Right kidney (tissue), 1 donor: Measurements from ENCODE around the gene TMCC1.
"Not testable (repeated sequence)": the region's sequence is repeated elsewhere in the genome, so short reads cannot be mapped to it uniquely, and the experiment has no call there.

Experiments
- DNase-seq: peaks from one replicate; pipeline ENCODE4 v3.0.0-alpha.2; 2016

TMCC1 gene

DNA sequence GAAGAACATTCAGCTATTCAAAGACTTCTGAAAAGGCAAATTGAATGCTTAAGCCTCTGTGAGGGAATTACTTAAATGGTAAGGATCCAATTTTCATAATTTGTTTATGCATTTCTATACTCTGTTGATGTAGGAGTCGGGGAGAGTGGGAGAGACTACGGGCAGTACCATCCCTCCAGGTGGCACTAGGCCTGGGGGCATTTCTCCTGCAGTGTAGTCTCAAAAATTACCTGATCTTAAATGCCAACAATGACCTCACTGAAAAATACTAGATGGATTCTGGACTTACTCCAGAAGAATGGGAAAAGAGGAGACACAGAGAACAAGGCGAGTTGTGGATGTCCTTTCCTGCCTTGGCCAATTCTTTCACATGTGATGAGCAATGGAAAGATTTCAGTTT is 209.2 kb downstream of the TMCC1 start:
- no peak for DNase-seq

- DNase-seq: no peak
Observed at GRCh38 chr3:129683201-129683600, 210.3 kb downstream of the TMCC1 start.

DNA sequence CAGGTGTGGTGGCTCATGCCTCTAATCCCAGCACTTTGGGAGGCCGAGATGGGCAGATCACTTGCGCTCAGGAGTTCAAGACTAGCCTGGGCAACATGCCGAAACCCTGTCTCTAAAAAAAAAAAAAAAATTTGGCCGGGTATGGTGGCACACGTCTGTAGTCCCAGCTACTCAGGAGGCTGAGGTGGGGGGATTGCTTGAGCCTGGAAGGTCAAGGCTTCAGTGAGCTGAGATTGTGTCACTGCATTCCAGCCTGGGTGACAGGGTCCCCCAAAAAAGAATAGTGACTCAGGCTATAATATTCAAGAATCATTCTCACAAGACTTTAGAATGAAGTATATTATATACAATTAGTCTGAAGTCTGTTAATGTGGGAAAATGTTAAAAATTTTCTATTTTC is 216.5 kb downstream of the TMCC1 start:
- DNase-seq: no peak

DNA sequence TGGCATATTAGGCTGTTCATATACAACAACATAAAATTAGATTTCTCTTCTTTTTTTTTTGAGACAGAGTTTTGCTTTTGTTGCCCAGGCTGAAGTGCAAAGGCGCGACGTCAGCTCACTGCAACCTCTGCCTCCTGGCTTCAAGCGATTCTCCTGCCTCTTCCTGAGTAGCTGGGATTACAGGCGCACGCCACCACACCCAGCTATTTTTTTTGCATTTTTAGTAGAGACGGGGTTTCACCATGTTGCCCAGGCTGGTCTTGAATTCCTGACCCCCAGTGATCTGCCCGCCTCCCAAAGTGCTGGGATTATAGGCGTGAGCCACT is 218.8 kb downstream of the TMCC1 start:
- not testable (repeated sequence) for DNase-seq

- no peak for DNase-seq
Observed at GRCh38 chr3:129673897-129674797, 219.4 kb downstream of the TMCC1 start.

GRCh38 chr3:129673012-129673411 is 220.5 kb downstream of the TMCC1 start:
- DNase-seq: no peak

GRCh38 chr3:129672412-129672811 is 221.1 kb downstream of the TMCC1 start:
- DNase-seq: no peak

GRCh38 chr3:129665024-129665768 is 228.3 kb downstream of the TMCC1 start:
- no peak for DNase-seq

DNA sequence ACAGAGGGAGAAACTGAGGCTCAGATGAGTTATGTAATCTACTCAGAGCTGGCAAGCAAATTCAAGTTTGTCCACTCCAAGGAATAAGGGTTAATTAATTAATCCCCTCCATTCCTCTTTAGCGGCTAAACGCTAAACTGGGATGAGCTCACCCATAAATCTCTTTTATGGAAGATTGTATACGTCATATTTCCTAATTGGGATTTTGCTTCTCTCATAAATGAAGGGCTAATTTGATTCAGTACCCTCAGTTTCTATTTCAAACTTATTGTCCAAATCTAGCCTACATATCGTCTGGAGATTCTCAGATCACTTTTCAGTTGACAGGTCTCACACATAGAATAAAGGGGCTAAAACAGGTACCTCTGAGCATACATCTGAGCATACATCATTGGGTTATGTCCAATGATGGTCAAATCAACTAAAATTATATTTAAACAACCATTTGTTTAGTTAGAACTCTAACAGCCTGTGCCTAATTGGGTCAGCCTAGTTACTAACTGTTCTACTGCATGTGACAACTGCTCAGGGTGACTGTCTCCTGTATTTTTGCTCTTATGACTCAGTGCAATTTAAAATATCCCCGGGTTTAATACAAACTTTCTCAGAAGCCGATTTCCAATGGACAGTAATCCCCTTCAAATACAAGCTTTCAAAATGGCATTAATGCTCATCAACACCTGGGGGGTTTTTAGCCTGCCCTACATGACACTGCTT is 229.4 kb downstream of the TMCC1 start:
- DNase-seq: no peak

DNA sequence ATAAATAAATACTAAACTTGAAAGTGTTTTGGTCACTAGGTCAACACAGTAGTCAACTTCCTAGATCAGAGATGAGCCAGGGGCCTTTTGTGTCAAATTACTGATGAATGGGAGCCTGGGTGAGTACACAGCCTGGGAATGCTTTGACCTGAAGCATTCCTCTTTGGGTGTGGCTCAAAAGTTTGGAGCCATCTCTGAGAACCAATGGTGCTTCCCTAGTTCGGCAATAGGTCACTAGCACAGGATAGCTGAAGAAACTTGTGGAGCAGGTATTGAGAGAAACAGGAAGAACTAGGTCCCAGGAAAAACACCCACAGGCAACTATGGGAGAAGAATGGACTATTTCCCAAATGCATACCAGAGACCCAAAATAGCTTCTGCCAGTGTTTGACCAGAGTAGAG is 230.5 kb downstream of the TMCC1 start:
- DNase-seq: no peak

- no peak for DNase-seq
Observed at GRCh38 chr3:129662191-129662608, 231.3 kb downstream of the TMCC1 start.

- no peak for DNase-seq
Observed at GRCh38 chr3:129661766-129662165, 231.7 kb downstream of the TMCC1 start.

- DNase-seq: no peak
Observed at GRCh38 chr3:129658110-129658843, 235.2 kb downstream of the TMCC1 start.

DNA sequence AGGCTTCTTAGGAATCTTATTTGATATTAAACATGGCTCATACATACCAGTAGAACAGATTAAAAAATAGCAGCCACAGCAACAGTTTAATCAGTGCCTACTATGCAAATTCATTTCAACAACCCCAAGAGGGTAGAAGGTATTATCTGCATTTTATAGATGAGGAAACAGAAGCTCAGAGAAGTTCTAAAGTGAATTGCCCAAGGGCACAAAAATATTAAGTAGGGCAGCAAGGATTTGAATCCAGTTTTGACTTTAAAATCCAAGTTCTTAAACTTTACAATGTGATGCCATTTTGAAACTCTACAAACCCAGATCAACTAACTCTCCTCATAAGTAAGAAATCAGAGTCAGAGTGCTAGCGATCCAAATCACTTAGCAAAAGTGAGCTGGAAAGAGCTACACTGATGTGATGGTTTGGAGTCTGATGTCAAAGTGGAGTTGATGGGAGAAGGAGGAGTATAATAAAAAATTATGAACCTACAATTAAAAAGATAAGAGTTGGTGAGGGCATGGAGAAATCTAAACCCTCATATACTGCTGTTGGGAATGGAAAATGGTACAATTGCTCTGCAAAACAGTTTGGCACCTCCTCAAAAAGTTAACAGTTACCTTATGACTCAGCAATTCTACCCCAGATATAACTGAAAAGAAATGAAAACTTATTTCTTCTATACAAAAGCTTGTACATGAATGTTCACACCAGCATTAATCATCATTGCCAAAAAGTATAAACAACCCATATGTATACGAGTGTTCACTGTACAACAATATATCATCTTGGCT is 236.1 kb downstream of the TMCC1 start:
- no peak for DNase-seq

DNA sequence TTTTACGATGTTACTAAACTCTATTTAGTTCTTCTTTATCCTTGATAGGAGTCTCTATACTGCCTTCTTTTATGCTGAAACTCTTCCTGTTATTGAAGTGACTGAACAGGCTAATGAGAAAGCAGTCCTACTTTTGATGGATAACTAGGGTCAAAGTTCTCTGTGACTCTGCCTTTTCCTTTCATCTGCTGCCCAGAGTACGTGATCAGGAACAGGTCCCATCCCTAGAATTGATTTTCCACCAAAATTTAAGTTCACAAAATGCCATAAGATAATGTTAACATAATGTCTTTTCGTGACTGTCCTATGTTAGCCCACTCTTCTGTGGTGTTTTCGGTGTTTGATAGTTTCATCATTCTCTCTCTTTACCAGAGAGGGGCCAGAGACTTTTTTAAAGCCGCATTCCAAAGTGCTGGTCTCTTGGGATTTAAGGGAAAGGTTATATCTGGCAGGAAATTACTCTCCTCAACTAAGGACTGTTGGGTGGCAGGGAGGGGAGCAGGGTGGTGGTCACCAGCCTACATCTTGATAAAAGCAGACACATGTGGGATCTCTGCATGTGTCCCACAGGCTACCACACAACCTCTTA is 236.8 kb downstream of the TMCC1 start:
- DNase-seq: no peak

DNA sequence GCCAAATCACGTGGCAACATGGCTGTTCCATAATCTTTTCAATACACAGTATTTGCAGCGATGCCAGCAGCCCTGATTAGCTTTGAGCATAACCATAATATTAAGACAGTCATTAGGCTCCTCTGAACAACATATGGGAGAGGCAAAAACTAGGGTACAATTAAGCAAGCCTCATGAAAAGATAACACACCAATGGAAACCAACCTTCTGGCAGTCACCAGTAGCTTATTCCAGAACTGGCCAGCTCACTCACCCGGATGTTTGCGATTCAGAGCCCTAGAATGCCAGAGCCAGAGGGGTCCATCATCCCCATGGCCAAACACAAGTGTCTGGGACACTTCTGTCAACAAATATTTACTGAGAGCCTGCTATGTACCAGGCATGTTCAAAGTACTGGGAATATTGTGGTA is 238.2 kb downstream of the TMCC1 start:
- no peak for DNase-seq

DNA sequence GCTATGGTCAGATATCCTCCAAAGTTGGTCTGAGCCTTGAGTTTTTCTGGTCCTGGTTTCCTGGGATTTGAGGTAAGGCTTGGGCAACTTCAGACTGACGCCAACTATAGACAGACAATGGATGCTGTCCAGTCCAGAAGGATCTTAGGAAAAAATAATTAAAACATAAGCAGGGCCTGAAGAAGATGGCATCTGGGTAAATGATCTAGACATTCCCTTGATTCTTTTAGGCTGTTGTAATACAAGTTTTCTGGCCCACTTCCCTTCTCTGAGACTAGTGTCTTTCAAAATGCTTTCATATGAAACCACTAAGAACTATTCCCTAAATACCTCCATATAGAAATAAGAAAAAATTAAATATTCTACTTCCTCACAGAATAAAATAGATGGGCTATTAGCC is 239.4 kb downstream of the TMCC1 start:
- no peak for DNase-seq

DNA sequence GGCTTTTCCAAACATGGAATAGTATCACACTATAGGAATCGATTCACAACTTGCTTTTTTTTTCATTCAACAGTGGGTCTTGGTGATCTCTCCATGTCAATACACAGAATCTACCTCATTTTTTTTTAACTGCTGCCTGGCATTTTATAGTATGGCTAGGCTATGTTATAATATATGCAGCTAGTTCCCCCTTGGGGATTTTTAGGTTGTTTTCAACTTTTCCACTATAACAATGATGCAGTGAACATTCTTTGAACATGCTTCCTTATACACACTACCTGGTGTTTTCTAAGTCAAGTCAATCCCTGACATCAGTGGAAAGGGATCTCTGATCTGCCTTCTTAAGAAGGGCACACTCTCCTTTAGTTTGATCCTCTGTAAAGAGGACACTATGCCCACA is 240.5 kb downstream of the TMCC1 start:
- DNase-seq: no peak

- no peak for DNase-seq
Observed at GRCh38 chr3:129651435-129652202, 241.9 kb downstream of the TMCC1 start.

DNA sequence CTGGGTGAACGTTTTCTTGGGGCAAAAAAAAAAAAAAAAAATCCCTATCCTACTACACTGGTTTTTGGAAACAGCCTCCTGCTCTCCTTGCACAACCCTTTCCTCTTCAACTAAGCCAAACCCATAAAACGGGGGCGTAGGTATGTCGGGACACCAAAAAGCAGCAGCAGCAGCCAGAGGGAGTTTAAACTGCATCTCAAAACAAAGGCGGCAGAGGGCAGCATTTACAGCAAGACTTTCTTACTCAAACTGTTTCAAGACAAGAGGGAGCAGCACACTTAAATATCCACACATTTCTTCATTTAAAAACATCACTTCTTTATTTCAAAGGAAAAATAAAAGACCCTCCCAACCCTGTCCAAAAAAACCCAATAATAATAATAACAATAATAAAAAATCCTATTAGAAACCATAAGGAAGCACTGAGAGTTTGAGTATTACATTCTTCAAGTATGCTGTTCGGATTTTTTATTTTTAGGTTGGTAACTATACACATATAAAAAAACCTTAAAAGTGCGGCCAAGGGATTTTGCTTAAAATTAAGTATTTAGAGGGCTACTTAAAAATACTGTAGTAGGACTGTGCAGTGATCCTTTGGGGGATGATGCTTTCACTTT is 243.1 kb downstream of the TMCC1 start:
- no peak for DNase-seq
